Fibroblast of the aortic adventitia (primary cell): ENCODE measurements around the gene ABCB1. TPM values are rescaled to one million over a fixed set of nuclear protein-coding genes. Genes with fewer than 3 reads are reported as not detected.
"Not testable (repeated sequence)": the region's sequence is repeated elsewhere in the genome, so short reads cannot be mapped to it uniquely, and the experiment has no call there.

ENCODE experiments used
- DNase-seq: peaks from one replicate; pipeline ENCODE4 v3.0.0-alpha.2; 2010; ENCODE audit warnings: low read depth
- H3K4me3 ChIP-seq: 2 replicates; pipeline ENCODE4 v1.5.1; 2011; ENCODE audit warnings: low read depth, mild to moderate bottlenecking, control low read depth, low read length, moderate library complexity
- CTCF ChIP-seq: IDR thresholded peaks from 2 replicates; pipeline ENCODE4 v1.5.1; 2011; ENCODE audit warnings: mild to moderate bottlenecking, low read length, control low read depth, inconsistent platforms; ENCODE audit not compliant: insufficient read depth
- total RNA-seq: library from RNA; depleted of rRNA; stranded (reverse); fragments of >200 nt; gene quantifications from 2 replicates; pipeline ENCODE4 v1.2.3, GENCODE V29; 2012; ENCODE audit warnings: low replicate concordance

Gene ABCB1
- total RNA-seq, 1 donor: 0.36 TPM

DNA sequence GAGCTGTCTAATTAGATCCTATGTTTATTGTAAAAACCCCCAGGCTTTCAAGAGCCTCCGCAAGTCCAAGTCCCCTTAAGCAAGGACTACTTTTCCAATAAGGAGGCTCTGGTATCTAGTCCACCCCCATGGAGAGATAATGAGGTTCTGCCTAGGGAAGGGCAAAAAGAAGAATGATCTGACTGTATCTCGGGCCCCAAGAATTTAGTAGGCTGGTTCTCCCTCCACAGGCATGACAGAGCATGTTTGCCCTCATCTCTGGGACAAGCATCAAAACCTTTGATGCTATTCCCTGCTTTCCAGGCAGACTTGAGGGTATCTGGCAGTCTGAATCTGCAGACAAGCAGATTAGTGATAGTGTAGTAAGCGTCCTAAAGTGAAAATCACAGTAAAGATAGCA, 19.0 kb downstream of the ABCB1 start:
- TF ChIP-seq CTCF: no peak
- H3K4me3 ChIP-seq: no peak overlapping the region

DNA sequence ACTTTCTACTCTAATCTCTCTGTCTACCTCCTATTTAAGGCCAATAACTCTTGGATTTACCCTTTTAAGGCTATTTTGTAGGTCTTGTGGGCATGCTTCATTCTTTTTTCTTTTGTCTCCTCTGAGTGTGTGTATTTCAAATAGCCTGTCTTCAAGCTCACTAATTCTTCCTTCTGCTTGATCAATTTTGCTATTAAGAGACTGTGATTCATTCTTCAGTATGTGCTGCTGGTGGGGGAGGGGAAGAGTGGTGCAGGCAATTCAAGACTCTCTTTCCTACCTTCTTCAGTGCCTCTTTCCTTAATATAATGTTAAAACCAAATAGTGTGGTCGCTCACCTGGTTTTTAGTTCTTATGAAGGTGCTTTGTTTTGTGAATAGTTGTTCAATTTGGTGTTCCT, 20.0 kb downstream of the ABCB1 start:
- no peak overlapping the region for H3K4me3 ChIP-seq
- no peak for DNase-seq
- TF ChIP-seq CTCF: no peak

More for the DNA sequence above, 19.0 kb downstream of the ABCB1 start:
- DNase-seq: no peak

DNA sequence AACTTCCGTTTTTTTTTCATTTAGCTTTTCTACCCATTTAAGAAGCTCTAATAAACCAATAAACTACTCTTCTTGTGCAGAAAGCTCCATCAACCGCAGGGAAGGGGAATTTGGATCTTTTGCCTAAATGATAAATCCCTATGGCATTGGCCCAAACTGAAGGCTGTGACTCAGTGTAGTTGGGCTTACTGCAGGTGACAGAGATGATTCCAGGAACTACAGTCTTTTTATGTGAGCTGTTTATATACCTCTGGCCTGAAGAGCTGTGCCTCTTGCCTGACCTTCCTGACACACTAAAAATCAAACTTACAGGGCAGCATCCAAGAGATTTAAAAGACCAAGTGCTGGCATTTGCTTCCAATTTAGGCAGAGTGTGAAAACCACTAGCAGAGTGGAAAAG, 25.2 kb downstream of the ABCB1 start:
- DNase-seq: no peak
- no peak for TF ChIP-seq CTCF
- H3K4me3 ChIP-seq: no peak overlapping the region

- no peak overlapping the region for H3K4me3 ChIP-seq
- no peak for TF ChIP-seq CTCF
- DNase-seq: peak; percentile 9
Measured at GRCh38 chr7:87574630-87575029, 26.1 kb downstream of the ABCB1 start.

GRCh38 chr7:87572513-87572912, 28.2 kb downstream of the ABCB1 start:
- not testable (repeated sequence) for DNase-seq, H3K4me3 ChIP-seq

- DNase-seq: no peak
- no peak for TF ChIP-seq CTCF
- H3K4me3 ChIP-seq: no peak overlapping the region
Measured at GRCh38 chr7:87570178-87570577, 30.5 kb downstream of the ABCB1 start.

DNA sequence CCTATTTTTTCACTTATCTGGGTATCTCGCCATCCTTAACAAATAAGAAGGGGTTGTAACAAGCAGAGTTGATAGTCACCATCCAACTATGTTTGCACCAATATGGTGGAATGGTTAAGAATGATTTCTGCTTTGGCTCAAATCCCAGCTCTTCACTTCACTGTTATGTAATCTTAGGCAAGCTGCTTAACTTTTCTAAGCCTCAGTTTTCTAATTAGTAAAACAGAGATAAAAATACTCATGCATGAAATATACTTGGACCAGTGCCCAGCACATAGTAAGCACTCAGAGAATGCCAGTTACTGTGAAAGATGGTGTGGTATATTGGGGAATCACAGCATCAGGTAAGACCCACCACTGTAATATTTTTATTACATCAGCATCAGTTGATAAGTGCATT, 33.6 kb downstream of the ABCB1 start:
- no peak for DNase-seq
- no peak for TF ChIP-seq CTCF
- no peak overlapping the region for H3K4me3 ChIP-seq
